SK-N-SH (cell line): ENCODE measurements around the gene CD81.

ENCODE experiments used
- FOSL2 ChIP-seq: IDR thresholded peaks from 2 replicates; pipeline ENCODE4 v1.4.0; 2012; ENCODE audit warnings: low read depth, mild to moderate bottlenecking, moderate library complexity, borderline replicate concordance
- TF ChIP-seq, protein P1 (sequence below): fragments of 200-600 bp; sonication (generic); IDR thresholded peaks from 2 replicates; pipeline ENCODE4 v1.6.1; 2017; ENCODE audit warnings: antibody characterized with exemption, mild to moderate bottlenecking, moderate library complexity

DNA sequence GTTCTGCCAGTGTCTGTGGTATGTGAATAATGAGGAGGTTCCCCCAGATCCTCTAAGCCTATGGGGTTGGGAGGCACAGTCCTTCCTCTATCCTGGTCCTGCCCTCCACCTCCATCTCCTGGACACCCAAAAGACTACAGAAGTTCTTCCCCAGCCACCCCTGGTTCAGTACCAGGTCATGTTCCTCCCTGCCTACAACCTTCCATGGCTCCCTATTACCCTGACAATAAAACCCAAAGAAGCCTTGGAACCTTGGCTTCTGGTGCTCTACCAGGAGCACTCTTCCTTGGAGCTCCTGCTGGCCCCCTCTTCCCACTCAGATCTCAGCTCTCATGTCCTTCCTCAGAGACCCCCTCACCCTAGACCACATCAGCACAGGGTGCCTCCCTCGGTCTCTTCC, 54.3 kb downstream of the CD81 start:
- TF ChIP-seq, protein P1, sequence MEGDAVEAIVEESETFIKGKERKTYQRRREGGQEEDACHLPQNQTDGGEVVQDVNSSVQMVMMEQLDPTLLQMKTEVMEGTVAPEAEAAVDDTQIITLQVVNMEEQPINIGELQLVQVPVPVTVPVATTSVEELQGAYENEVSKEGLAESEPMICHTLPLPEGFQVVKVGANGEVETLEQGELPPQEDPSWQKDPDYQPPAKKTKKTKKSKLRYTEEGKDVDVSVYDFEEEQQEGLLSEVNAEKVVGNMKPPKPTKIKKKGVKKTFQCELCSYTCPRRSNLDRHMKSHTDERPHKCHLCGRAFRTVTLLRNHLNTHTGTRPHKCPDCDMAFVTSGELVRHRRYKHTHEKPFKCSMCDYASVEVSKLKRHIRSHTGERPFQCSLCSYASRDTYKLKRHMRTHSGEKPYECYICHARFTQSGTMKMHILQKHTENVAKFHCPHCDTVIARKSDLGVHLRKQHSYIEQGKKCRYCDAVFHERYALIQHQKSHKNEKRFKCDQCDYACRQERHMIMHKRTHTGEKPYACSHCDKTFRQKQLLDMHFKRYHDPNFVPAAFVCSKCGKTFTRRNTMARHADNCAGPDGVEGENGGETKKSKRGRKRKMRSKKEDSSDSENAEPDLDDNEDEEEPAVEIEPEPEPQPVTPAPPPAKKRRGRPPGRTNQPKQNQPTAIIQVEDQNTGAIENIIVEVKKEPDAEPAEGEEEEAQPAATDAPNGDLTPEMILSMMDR, result no peak
- TF ChIP-seq FOSL2, result no peak
